ENCODE data around the gene VOPP1.

DNA sequence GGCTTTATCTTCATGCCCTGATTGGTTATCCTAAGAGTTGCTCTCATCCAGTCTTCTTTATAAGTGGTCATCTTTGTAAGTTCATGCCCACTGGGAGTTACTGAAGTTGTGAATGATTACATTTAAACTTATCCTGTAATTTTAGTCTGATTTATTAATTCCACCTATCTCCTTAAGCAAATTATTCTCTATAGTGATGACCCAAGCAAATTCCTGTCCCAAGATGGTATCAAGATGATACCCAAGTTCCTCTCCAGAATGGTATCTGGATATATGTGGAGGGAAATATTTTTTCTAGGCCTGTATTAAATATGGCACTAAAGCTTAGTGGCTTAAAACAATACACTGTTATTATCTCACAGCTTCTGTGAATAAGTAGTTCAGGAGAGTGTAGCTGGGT is 22.6 kb upstream of the VOPP1 start:
- TF ChIP-seq POLR2A (IDR thresholded peaks at IDR 0.05), result no peak
- TF ChIP-seq, protein P1, sequence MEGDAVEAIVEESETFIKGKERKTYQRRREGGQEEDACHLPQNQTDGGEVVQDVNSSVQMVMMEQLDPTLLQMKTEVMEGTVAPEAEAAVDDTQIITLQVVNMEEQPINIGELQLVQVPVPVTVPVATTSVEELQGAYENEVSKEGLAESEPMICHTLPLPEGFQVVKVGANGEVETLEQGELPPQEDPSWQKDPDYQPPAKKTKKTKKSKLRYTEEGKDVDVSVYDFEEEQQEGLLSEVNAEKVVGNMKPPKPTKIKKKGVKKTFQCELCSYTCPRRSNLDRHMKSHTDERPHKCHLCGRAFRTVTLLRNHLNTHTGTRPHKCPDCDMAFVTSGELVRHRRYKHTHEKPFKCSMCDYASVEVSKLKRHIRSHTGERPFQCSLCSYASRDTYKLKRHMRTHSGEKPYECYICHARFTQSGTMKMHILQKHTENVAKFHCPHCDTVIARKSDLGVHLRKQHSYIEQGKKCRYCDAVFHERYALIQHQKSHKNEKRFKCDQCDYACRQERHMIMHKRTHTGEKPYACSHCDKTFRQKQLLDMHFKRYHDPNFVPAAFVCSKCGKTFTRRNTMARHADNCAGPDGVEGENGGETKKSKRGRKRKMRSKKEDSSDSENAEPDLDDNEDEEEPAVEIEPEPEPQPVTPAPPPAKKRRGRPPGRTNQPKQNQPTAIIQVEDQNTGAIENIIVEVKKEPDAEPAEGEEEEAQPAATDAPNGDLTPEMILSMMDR (IDR thresholded peaks at IDR 0.05), result no peak
